ENCODE data around the gene KIF2A. TPM values are rescaled to one million over a fixed set of nuclear protein-coding genes. Genes with fewer than 3 reads are reported as not detected.

The KIF2A gene
- total RNA-seq, 1 experiment from 2014 or later, result 54.9 TPM

DNA sequence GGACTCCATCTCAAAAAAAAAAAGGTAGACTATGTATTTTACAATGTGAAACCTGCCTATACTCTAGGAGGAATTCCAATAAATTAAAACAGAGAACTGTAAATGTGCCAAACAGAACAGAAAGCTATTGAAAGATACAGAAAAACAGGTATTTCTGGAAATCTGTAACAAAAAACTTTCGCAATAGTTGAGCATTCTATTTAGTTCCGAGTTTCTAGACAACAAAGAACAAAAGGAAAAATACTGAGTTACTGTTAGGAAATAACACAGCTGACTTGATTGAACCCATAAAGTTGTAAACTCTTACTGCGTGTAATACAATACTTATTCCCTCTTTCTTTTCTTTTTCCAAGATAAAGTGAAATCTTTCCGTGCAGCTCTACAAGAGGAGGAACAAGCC is 79.1 kb downstream of the KIF2A start:
- no peak for DNase-seq (ENCODE audit: low read depth)

DNA sequence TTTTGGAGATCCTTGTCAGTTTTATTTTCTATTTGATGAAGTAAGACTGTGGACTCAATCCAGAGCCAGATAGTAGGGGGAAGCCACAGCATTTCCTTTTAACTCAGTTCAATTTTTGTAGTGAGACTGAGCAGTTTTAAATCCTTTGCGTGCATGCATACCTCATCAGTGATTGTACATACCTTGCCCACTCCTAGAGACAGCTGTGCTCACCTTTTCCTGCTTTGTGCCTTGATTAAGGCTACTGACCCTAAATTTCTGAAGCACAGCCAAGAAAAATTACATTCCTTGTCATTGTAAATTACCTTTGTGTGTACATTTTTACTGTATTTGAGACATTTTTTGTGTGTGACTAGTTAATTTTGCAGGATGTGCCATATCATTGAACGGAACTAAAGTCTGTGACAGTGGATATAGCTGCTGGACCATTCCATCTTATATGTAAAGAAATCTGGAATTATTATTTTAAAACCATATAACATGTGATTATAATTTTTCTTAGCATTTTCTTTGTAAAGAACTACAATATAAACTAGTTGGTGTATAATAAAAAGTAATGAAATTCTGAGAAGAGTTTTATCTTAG is 79.9 kb downstream of the KIF2A start:
- DNase-seq (ENCODE audit: low read depth), result no peak

- no peak for DNase-seq (ENCODE audit: low read depth)
These were observed 80.8 kb downstream of the KIF2A start for GRCh38 chr5:62386824-62387223.

DNA sequence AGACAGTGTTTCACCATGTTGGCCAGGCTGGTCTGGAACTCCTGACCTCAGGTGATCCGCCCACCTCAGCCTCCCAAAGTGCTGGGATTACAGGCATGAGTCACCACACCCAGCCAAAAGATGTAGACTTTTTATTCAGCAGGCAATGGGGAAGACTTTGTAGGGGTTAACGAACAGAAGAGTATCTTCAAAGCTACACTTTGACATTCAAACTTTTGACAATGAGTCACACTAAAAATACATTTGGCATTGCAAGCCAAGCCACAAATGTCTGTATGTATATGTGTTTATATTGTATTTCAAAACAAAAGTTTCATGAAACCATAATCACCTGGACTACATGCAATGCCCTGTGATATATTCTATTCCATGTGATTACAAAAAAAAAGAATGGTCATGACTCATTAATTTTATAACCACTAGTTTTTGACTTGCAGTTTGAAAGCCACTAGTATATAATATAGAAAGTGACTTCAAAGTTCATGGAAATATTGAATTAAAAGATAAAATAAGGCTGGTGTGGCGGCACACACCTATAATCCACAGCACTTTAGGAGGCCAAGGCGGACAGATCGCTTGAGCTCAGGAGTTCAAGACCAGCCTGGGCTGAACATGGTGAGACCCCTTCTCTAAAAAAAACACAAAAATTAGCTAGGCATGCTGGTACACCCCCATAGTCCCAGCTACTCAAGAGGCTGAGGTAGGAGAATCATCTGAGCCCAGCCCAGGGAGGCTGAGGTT is 89.4 kb downstream of the KIF2A start:
- peak; percentile 16 for DNase-seq (ENCODE audit: low read depth)

DNA sequence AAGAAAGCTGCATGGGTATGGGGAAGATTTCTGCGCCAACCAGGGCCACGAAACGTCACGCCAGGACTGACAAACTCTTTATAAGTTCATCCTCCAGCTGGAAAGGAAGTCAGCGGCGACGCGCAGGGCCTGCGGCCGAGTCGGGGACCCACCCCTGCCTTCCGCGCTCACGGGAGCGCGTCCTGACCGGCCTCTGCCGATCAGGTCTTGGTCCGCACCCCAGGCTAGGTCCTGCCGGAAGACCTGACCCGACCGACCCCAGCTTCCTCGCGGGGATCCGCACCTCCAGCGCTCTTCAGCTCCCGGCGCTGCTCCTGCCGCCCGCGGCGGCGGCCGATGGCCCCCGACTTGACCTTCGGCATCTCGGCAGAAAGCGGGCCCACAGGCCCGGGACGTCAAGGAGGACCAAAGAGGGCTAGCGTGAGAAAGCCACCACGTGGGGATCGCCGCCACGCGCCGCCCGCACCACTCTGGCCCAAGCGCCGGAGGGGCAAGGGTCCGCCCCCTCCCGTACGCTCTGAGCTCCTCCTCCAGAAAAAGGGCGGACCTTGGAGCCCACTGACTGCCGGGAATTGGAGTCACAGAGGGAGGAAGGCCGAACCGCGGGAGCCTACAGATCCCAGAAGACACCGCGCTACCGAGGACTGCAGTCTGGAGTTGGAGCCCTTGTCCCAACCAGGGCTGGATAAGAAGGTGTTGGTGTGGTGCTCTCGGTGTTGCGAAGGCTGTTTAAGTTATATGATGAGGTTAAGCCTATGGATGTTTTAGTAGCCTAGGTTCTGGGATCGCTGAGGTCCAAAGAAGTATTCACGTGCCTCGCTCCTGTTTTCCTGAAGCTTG is 97.6 kb downstream of the KIF2A start, which contains the start of gene DIMT1:
Gene DIMT1, minus strand, starts transcription at position 495 of the 840 bp plus-strand sequence. Its CDS starts 133 bp downstream, at position 362.
- DNase-seq (ENCODE audit: low read depth), result peak; percentile 95

DNA sequence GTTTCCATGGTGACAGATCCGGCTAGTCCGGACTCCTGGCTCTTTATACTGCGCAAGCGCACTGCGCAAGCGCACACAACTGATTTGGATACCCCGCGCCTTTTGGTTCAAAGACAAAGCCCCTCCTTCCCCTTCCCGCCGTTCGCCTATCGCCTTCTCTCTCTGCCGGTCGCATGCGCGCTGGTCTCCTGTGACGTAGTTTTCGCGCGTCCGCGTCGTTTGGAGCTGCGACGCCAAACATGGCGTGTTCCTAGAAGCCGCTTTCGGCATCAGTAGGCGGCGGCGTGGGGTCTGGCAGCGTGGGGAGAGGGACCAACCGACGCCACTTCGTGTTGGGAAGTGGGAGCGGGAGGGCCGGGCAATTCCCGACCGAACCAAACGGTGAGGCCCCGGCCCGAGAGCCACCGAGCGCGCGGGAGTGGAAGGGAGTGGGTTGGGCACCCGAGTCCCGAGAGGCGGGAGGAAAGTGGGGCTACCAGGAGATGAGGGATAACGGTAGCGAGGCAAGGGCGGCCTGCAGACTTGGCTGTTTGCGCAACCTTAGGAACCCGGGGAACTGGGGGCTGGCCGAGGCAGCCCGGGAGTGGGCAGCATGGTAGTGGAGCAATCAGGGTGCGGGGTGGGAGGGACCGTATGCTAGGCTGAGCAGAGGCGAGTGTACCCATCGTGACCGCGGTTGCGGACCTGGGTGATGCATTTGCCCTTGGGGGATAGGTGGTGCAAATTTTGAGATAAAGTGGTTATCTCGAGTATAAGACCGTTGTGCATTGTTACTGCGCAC is 106.7 kb downstream of the KIF2A start, which contains the start of gene IPO11:
Gene IPO11, plus strand, starts transcription at position 215 of the 781 bp plus-strand sequence. CDS start 24,517 bp downstream, outside the sequence.
- peak; percentile 97 for DNase-seq (ENCODE audit: low read depth)

- no peak for DNase-seq (ENCODE audit: low read depth)
These were observed 107.7 kb downstream of the KIF2A start for GRCh38 chr5:62413711-62414110.

- DNase-seq (ENCODE audit: low read depth), result no peak
These were observed 112.6 kb downstream of the KIF2A start for GRCh38 chr5:62418462-62419076.

GRCh38 chr5:62419609-62420008 is 113.6 kb downstream of the KIF2A start:
- no peak for DNase-seq (ENCODE audit: low read depth)

GRCh38 chr5:62421414-62421813 is 115.4 kb downstream of the KIF2A start:
- DNase-seq (ENCODE audit: low read depth), result no peak

DNA sequence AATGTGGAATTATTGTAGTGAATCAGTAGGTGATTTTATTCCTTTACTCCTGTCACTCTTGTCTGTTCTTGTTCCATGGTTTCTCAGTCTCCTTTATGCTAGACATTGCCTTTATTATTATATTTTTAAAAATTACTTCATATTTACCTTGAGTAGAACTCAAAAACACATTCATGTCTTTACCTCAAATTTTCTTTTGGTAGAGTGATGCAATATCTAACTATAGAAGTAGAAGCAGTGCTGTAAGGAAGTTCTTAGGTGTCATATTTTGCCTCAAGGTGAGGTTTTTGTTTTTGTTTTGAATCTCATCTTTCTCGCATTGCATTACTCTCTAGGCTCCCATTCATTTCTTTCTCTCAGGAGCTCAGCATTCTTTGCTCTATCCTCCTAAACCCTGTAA is 118.8 kb downstream of the KIF2A start:
- DNase-seq (ENCODE audit: low read depth), result no peak

- no peak for DNase-seq (ENCODE audit: low read depth)
These were observed 126.0 kb downstream of the KIF2A start for GRCh38 chr5:62431735-62432620.

- DNase-seq (ENCODE audit: low read depth), result no peak
These were observed 126.6 kb downstream of the KIF2A start for GRCh38 chr5:62432621-62433064.

Other genes starting within 250 kb of the KIF2A start
- gene DIMT1, start 97.7 kb downstream of the KIF2A start, total RNA-seq (2014; rRNA removed; shearing (Covaris generic)), result 23.1 and 29.0 TPM in 2 replicates
- gene IPO11, start 106.6 kb downstream of the KIF2A start, total RNA-seq (2014; rRNA removed; shearing (Covaris generic)), result 18.0 and 22.9 TPM in 2 replicates